Left ventricle myocardium inferior (tissue), 1 donor: Measurements from ENCODE around the gene TRIM38. TPM values are rescaled to one million over a fixed set of nuclear protein-coding genes. Genes with fewer than 3 reads are reported as not detected.

Experiments used
- DNase-seq: peaks from one replicate; pipeline ENCODE4 v3.0.0-alpha.2; 2020
- H3K27ac ChIP-seq: fragments of 200-600 bp; replicated peaks from 2 replicates; pipeline ENCODE4 v1.8.0; 2021
- H3K27me3 ChIP-seq: fragments of 200-600 bp; 2 replicates; pipeline ENCODE4 v1.8.0; 2021; ENCODE audit warnings: low read depth
- H3K36me3 ChIP-seq: fragments of 200-600 bp; 2 replicates; pipeline ENCODE4 v1.8.0; 2021
- H3K4me1 ChIP-seq: fragments of 200-600 bp; 2 replicates; pipeline ENCODE4 v1.8.0; 2021
- H3K4me3 ChIP-seq: fragments of 200-600 bp; 2 replicates; pipeline ENCODE4 v1.8.0; 2021; ENCODE audit warnings: mild to moderate bottlenecking, moderate library complexity
- H3K9me3 ChIP-seq: fragments of 200-600 bp; replicated peaks from 2 replicates; pipeline ENCODE4 v1.8.0; 2021
- intact Hi-C: fragments of 100-400 bp; cut with micrococcal nuclease; formaldehyde crosslinking; loops from one replicate; pipeline ENCODE4 v1.11.0; 2022
- total RNA-seq: library from RNA; stranded (reverse); fragmentation: NEBNext Ultra II Directional; extraction: Animal tissue kit (Norgen Biotek cat#: 25700); gene quantifications from one replicate; pipeline ENCODE4 v1.2.1, GENCODE V29; 2021
- TF ChIP-seq, protein P1 (sequence below): fragments of 200-600 bp; IDR thresholded peaks from 2 replicates; pipeline ENCODE4 v1.8.0; 2021; ENCODE audit warnings: antibody characterized with exemption, mild to moderate bottlenecking, borderline replicate concordance
- donor health status: DM: no; HTN: yes; CAD: no; lungs with severe emphysema.

The TRIM38 gene
- total RNA-seq, 1 donor from 2014 or later: 2.2 TPM

DNA sequence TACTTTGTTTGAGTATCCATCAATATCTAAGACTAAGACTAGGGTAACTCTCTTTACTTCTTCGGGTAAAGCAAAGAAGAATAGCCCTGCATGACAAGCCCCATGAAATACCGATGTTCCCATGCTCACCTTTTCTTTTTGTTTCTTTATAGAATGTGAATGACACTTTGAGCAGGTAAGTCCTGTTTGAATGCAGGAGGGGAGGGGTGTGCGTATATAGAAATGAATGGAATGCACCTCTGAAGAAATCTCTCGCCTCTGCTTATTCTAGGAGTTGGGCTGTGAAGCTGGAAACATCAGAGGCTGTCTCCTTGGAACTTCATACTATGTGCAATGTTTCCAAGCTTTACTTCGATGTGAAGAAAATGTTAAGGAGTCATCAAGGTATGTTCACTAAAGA, 10.3 kb downstream of the TRIM38 start:
- intact Hi-C loops: no loop called here
- TF ChIP-seq, protein P1, sequence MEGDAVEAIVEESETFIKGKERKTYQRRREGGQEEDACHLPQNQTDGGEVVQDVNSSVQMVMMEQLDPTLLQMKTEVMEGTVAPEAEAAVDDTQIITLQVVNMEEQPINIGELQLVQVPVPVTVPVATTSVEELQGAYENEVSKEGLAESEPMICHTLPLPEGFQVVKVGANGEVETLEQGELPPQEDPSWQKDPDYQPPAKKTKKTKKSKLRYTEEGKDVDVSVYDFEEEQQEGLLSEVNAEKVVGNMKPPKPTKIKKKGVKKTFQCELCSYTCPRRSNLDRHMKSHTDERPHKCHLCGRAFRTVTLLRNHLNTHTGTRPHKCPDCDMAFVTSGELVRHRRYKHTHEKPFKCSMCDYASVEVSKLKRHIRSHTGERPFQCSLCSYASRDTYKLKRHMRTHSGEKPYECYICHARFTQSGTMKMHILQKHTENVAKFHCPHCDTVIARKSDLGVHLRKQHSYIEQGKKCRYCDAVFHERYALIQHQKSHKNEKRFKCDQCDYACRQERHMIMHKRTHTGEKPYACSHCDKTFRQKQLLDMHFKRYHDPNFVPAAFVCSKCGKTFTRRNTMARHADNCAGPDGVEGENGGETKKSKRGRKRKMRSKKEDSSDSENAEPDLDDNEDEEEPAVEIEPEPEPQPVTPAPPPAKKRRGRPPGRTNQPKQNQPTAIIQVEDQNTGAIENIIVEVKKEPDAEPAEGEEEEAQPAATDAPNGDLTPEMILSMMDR: no peak
- H3K9me3 ChIP-seq: no peaks in the 10 kb centered on the region
- peaks cover 89% of the 10 kb centered on the region for H3K36me3 ChIP-seq
- DNase-seq: no peak
- H3K4me3 ChIP-seq: no peak overlapping the region
- H3K4me1 ChIP-seq: peaks cover 34% of the 10 kb centered on the region
- H3K27ac ChIP-seq: no peak overlapping the region
- H3K27me3 ChIP-seq: no peaks in the 10 kb centered on the region

DNA sequence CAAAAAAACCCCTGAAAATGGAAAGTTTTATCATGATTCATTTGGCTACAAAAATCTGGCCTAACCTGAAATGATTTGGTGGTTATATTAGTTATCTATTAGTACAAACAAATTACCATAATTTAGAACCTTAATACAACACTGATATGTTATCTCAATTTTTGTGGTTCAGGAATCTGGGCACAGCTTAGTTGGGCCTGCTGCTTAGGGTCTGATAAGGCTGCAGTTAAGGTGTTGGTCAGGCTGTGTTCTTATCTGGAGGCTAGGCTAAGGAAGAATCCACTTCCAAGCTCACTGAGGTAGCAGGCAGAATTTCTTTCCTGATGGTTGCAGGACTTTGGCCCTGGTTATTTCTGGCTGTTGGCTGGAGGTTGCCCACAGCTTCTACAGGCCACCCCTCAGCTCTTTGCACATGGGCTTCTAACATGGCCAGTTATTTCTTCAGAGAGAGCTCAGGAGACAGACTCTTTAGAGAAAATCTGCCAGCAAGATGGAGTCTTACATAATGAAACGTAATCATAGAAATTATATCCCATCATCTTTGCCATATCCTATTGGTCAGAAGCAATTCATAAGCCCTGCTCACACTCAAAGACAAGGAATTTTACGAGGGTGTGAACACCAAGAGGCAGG, 11.4 kb downstream of the TRIM38 start:
- no peak overlapping the region for H3K27ac ChIP-seq
- H3K4me3 ChIP-seq: no peak overlapping the region
- no peaks in the 10 kb centered on the region for H3K9me3 ChIP-seq
- intact Hi-C loops: no loop called here
- TF ChIP-seq, protein P1: no peak
- no peaks in the 10 kb centered on the region for H3K27me3 ChIP-seq
- no peak for DNase-seq
- H3K36me3 ChIP-seq: peaks cover 94% of the 10 kb centered on the region
- peaks cover 23% of the 10 kb centered on the region for H3K4me1 ChIP-seq

DNA sequence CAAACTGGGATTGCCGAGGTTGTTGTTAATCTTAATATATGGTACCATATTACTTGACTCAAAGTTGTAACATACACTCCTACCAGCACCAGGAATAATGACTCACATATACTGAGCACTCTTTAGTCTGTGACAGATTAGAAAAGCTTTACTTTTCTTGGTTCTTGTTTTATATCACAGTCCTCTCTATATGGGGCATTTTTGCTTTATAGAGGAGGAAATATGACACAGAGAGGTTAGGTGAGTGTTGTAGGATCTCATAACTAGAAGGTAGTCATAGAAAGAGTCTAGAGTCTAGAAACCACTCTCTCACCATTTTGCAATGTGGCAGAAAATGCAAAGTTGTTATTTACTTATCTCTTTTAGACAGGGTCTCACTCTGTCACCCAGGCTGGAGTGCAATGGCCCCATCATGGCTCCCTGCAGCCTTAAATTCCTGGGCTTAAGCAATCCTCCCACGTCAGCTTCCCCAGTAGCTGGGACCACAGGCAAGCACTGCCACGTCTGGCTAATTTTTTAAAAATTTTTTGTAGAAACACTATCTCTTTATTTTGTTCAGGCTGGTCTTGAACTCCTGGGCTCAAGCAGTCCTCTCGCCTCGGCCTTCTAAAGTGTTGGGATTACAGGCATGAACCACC, 13.4 kb downstream of the TRIM38 start:
- no peak overlapping the region for H3K27ac ChIP-seq
- intact Hi-C loops: no loop called here
- TF ChIP-seq, protein P1: no peak
- no peak for DNase-seq
- H3K27me3 ChIP-seq: no peaks in the 10 kb centered on the region
- H3K4me1 ChIP-seq: peaks cover 12% of the 10 kb centered on the region
- no peaks in the 10 kb centered on the region for H3K9me3 ChIP-seq
- H3K36me3 ChIP-seq: peaks cover 80% of the 10 kb centered on the region
- H3K4me3 ChIP-seq: no peak overlapping the region

- no peak for DNase-seq
- Histone ChIP-seq H3K36me3 (peaks cover 71% of the 10 kb centered on the region), H3K9me3 (no peaks in the 10 kb centered on the region), H3K27ac (no peak overlapping the region), H3K4me1 (no peaks in the 10 kb centered on the region), H3K4me3 (no peak overlapping the region), H3K27me3 (no peaks in the 10 kb centered on the region)
- intact Hi-C loops: no loop called here
- TF ChIP-seq, protein P1: no peak
Measured at GRCh38 chr6:25980935-25981334, 18.3 kb downstream of the TRIM38 start.

DNA sequence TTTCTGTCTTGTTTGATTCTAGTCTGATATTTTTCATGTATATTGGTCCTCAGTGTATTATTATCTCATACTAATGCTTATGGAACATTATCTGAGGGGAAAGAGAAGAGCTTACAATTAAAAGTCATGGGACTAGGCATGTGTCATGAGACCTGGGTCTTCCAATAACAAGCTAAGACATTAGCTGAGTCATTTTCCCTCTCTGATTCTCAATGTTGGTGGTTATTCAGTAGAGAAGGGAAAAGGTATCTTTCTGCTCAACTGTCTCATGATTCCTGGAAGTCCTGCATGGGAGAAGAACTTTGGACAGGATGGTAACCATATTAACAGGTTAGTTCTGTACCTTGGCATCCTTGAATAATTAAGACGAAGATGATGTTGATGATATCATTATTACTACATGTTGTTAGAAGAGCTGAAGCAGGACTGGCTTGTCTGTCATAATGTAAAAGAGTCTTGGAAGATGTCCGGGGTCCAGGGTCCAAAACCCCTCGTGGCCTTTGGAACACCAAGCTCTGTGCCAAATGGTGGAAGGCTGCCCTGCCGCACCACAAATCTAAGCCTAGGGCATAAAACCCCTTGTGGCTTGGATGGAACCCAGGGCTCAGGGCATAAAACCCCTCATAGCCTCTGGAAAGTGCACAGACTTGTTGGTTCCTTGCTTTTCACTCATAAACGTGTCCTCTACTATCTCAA, 19.1 kb downstream of the TRIM38 start:
- intact Hi-C loops: no loop called here
- no peak for DNase-seq
- Histone ChIP-seq H3K27me3 (no peaks in the 10 kb centered on the region), H3K27ac (no peak overlapping the region), H3K4me1 (no peaks in the 10 kb centered on the region), H3K4me3 (no peak overlapping the region), H3K9me3 (no peaks in the 10 kb centered on the region), H3K36me3 (peaks cover 63% of the 10 kb centered on the region)
- TF ChIP-seq, protein P1: no peak
